WTC11 (cell line): ENCODE data around the gene CSPG4.

ENCODE experiments used
- CTCF ChIP-seq: fragments of 200-600 bp; IDR thresholded peaks from 2 replicates; pipeline ENCODE4 v1.8.0; 2022; ENCODE audit warnings: antibody characterized with exemption
- E2F4 ChIP-seq: sonication (generic); formaldehyde crosslinking; IDR thresholded peaks from 2 replicates; pipeline ENCODE4 v1.8.1; 2022; ENCODE audit warnings: low read depth, mild to moderate bottlenecking, moderate library complexity, missing genetic modification reagents, borderline replicate concordance
- ESRRA ChIP-seq: sonication (generic); formaldehyde crosslinking; IDR thresholded peaks from 2 replicates; pipeline ENCODE4 v1.8.1; 2022; ENCODE audit warnings: mild to moderate bottlenecking, missing genetic modification reagents, borderline replicate concordance
- MAX ChIP-seq: sonication (generic); formaldehyde crosslinking; IDR thresholded peaks from 2 replicates; pipeline ENCODE4 v1.8.0; 2022; ENCODE audit warnings: mild to moderate bottlenecking, missing genetic modification reagents
- NFYB ChIP-seq: sonication (generic); formaldehyde crosslinking; conservative IDR thresholded peaks from 2 replicates; pipeline ENCODE4 v1.8.0; 2022; ENCODE audit warnings: low read depth, missing genetic modification reagents
- NR2C2 ChIP-seq: sonication (generic); formaldehyde crosslinking; IDR thresholded peaks from 2 replicates; pipeline ENCODE4 v1.8.0; 2022; ENCODE audit warnings: mild to moderate bottlenecking, missing genetic modification reagents
- USF2 ChIP-seq: sonication (generic); formaldehyde crosslinking; IDR thresholded peaks from 2 replicates; pipeline ENCODE4 v1.8.1; 2023; ENCODE audit warnings: mild to moderate bottlenecking, missing genetic modification reagents, moderate library complexity
- TF ChIP-seq, protein P1 (sequence below): sonication (generic); formaldehyde crosslinking; IDR thresholded peaks from 2 replicates; pipeline ENCODE4 v1.8.1; 2022; ENCODE audit warnings: mild to moderate bottlenecking, moderate library complexity, missing genetic modification reagents

- TF ChIP-seq CTCF (no peak), MAX (CRISPR knock-in tag) (no peak), NR2C2 (CRISPR knock-in tag) (no peak), E2F4 (CRISPR knock-in tag) (no peak), ESRRA (CRISPR knock-in tag) (no peak), USF2 (CRISPR knock-in tag) (no peak), NFYB (CRISPR knock-in tag) (no peak)
- TF ChIP-seq, protein P1, sequence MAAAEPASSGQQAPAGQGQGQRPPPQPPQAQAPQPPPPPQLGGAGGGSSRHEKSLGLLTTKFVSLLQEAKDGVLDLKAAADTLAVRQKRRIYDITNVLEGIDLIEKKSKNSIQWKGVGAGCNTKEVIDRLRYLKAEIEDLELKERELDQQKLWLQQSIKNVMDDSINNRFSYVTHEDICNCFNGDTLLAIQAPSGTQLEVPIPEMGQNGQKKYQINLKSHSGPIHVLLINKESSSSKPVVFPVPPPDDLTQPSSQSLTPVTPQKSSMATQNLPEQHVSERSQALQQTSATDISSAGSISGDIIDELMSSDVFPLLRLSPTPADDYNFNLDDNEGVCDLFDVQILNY: no peak
Observed at GRCh38 chr15:75677465-75678323, 35.0 kb downstream of the CSPG4 start.
